Stimulated activated memory B cell treated with anti-CD40 and anti-IgM and Interleukin-4, amounts not matched to agents 10 μg/mL and 1 μg/mL and 100 μg/mL, for 72 hours (primary cell): Measurements from ENCODE around the gene VASP.

Experiments
- ATAC-seq: fragments of 150-1000 bp; cut with Tn5 transposase; 2 replicates; pipeline ENCODE4 v1.10.0; 2021
- H3K27ac Mint-ChIP-seq: one replicate; pipeline ENCODE4 v1.8.0; 2022; ENCODE audit warnings: mild to moderate bottlenecking, mixed read lengths
- H3K27me3 Mint-ChIP-seq: one replicate; pipeline ENCODE4 v1.8.0; 2022; ENCODE audit warnings: mixed read lengths
- H3K36me3 Mint-ChIP-seq: one replicate; pipeline ENCODE4 v1.8.0; 2022; ENCODE audit warnings: mixed read lengths
- H3K4me1 Mint-ChIP-seq: one replicate; pipeline ENCODE4 v1.8.0; 2022; ENCODE audit warnings: mixed read lengths
- H3K4me3 Mint-ChIP-seq: one replicate; pipeline ENCODE4 v1.8.0; 2022; ENCODE audit warnings: mild to moderate bottlenecking, moderate library complexity, mixed read lengths
- H3K9me3 Mint-ChIP-seq: one replicate; pipeline ENCODE4 v1.8.0; 2022; ENCODE audit warnings: mixed read lengths

The VASP gene

GRCh38 chr19:45528744-45529419, 21.6 kb downstream of the VASP start:
- Mint-ChIP-seq H3K4me3 (peak overlapping the region; percentile 46), H3K4me1 (peaks cover 35% of the 10 kb centered on the region), H3K27me3 (no peaks in the 10 kb centered on the region), H3K27ac (peak overlapping the region; percentile 30), H3K36me3 (peaks cover 35% of the 10 kb centered on the region), H3K9me3 (peaks cover 4% of the 10 kb centered on the region)
- ATAC-seq = peak; percentile 36

- Mint-ChIP-seq H3K4me1 (peaks cover 33% of the 10 kb centered on the region), H3K36me3 (peaks cover 29% of the 10 kb centered on the region), H3K4me3 (peak overlapping the region; percentile 46), H3K9me3 (peaks cover 4% of the 10 kb centered on the region), H3K27ac (peak overlapping the region; percentile 30), H3K27me3 (no peaks in the 10 kb centered on the region)
- peak; percentile 20 for ATAC-seq
These were observed 22.1 kb downstream of the VASP start for GRCh38 chr19:45529420-45529785.

- no peak overlapping the region for H3K4me3 Mint-ChIP-seq
These were observed 24.1 kb downstream of the VASP start for GRCh38 chr19:45531349-45531748.

GRCh38 chr19:45539459-45539858, 32.2 kb downstream of the VASP start:
- ATAC-seq = no peak
- H3K4me1 Mint-ChIP-seq = peaks cover 9% of the 10 kb centered on the region
- H3K9me3 Mint-ChIP-seq = no peaks in the 10 kb centered on the region
- H3K4me3 Mint-ChIP-seq = no peak overlapping the region
- no peak overlapping the region for H3K27ac Mint-ChIP-seq
- no peaks in the 10 kb centered on the region for H3K27me3 Mint-ChIP-seq
- no peaks in the 10 kb centered on the region for H3K36me3 Mint-ChIP-seq

More at GRCh38 chr19:45531349-45531748, 24.1 kb downstream of the VASP start:
- no peak for ATAC-seq
- Mint-ChIP-seq H3K4me1 (peaks cover 23% of the 10 kb centered on the region), H3K9me3 (peaks cover 4% of the 10 kb centered on the region), H3K36me3 (peaks cover 18% of the 10 kb centered on the region), H3K27ac (no peak overlapping the region), H3K27me3 (no peaks in the 10 kb centered on the region)

GRCh38 chr19:45542234-45542668, 35.0 kb downstream of the VASP start:
- Mint-ChIP-seq H3K9me3 (no peaks in the 10 kb centered on the region), H3K36me3 (no peaks in the 10 kb centered on the region), H3K4me1 (peaks cover 17% of the 10 kb centered on the region), H3K4me3 (no peak overlapping the region), H3K27me3 (no peaks in the 10 kb centered on the region), H3K27ac (no peak overlapping the region)
- no peak for ATAC-seq

- peak overlapping the region; percentile 61 for H3K27ac Mint-ChIP-seq
- no peaks in the 10 kb centered on the region for H3K9me3 Mint-ChIP-seq
- H3K27me3 Mint-ChIP-seq = no peaks in the 10 kb centered on the region
- ATAC-seq = peak; percentile 32
- no peak overlapping the region for H3K4me3 Mint-ChIP-seq
- H3K4me1 Mint-ChIP-seq = peaks cover 28% of the 10 kb centered on the region
- peaks cover 6% of the 10 kb centered on the region for H3K36me3 Mint-ChIP-seq
These were observed 40.0 kb downstream of the VASP start for GRCh38 chr19:45547211-45547770.

- H3K4me3 Mint-ChIP-seq = no peak overlapping the region
- peaks cover 28% of the 10 kb centered on the region for H3K4me1 Mint-ChIP-seq
- ATAC-seq = no peak
- peaks cover 6% of the 10 kb centered on the region for H3K36me3 Mint-ChIP-seq
- no peaks in the 10 kb centered on the region for H3K27me3 Mint-ChIP-seq
- H3K9me3 Mint-ChIP-seq = no peaks in the 10 kb centered on the region
- H3K27ac Mint-ChIP-seq = no peak overlapping the region
These were observed 40.8 kb downstream of the VASP start for GRCh38 chr19:45547965-45548609.

- no peaks in the 10 kb centered on the region for H3K27me3 Mint-ChIP-seq
These were observed 46.2 kb downstream of the VASP start for GRCh38 chr19:45553464-45553863.

GRCh38 chr19:45554481-45554880, 47.2 kb downstream of the VASP start:
- Mint-ChIP-seq H3K4me1 (peaks cover 17% of the 10 kb centered on the region), H3K9me3 (no peaks in the 10 kb centered on the region), H3K4me3 (no peak overlapping the region), H3K27ac (no peak overlapping the region), H3K27me3 (no peaks in the 10 kb centered on the region), H3K36me3 (peaks cover 6% of the 10 kb centered on the region)
- no peak for ATAC-seq

More at GRCh38 chr19:45553464-45553863, 46.2 kb downstream of the VASP start:
- Mint-ChIP-seq H3K36me3 (peaks cover 6% of the 10 kb centered on the region), H3K4me3 (no peak overlapping the region), H3K4me1 (peaks cover 10% of the 10 kb centered on the region), H3K27ac (no peak overlapping the region), H3K9me3 (no peaks in the 10 kb centered on the region)
- ATAC-seq = no peak

GRCh38 chr19:45556835-45557234, 49.6 kb downstream of the VASP start:
- Mint-ChIP-seq H3K27me3 (no peaks in the 10 kb centered on the region), H3K4me1 (peaks cover 39% of the 10 kb centered on the region), H3K27ac (no peak overlapping the region), H3K4me3 (no peak overlapping the region), H3K9me3 (no peaks in the 10 kb centered on the region), H3K36me3 (peaks cover 7% of the 10 kb centered on the region)
- ATAC-seq = no peak

- no peaks in the 10 kb centered on the region for H3K9me3 Mint-ChIP-seq
- no peaks in the 10 kb centered on the region for H3K27me3 Mint-ChIP-seq
- peak overlapping the region; percentile 53 for H3K27ac Mint-ChIP-seq
- peaks cover 47% of the 10 kb centered on the region for H3K4me1 Mint-ChIP-seq
- H3K4me3 Mint-ChIP-seq = no peak overlapping the region
- peak; percentile 89 for ATAC-seq
- H3K36me3 Mint-ChIP-seq = peaks cover 6% of the 10 kb centered on the region
These were observed 51.2 kb downstream of the VASP start for GRCh38 chr19:45558399-45558878.

- Mint-ChIP-seq H3K4me3 (no peak overlapping the region), H3K4me1 (peaks cover 61% of the 10 kb centered on the region), H3K9me3 (no peaks in the 10 kb centered on the region), H3K36me3 (peaks cover 6% of the 10 kb centered on the region), H3K27ac (peak overlapping the region; percentile 38), H3K27me3 (no peaks in the 10 kb centered on the region)
- ATAC-seq = no peak
These were observed 52.8 kb downstream of the VASP start for GRCh38 chr19:45560038-45560437.

- no peak for ATAC-seq
- Mint-ChIP-seq H3K27me3 (no peaks in the 10 kb centered on the region), H3K9me3 (no peaks in the 10 kb centered on the region), H3K27ac (peak overlapping the region; percentile 38), H3K4me3 (no peak overlapping the region), H3K4me1 (peaks cover 61% of the 10 kb centered on the region), H3K36me3 (peaks cover 6% of the 10 kb centered on the region)
These were observed 53.4 kb downstream of the VASP start for GRCh38 chr19:45560686-45561085.

- Mint-ChIP-seq H3K27me3 (no peaks in the 10 kb centered on the region), H3K4me1 (peaks cover 49% of the 10 kb centered on the region), H3K27ac (peak overlapping the region; percentile 73), H3K9me3 (no peaks in the 10 kb centered on the region), H3K4me3 (no peak overlapping the region), H3K36me3 (peaks cover 6% of the 10 kb centered on the region)
- no peak for ATAC-seq
These were observed 57.0 kb downstream of the VASP start for GRCh38 chr19:45564131-45564780.

- H3K27me3 Mint-ChIP-seq = no peaks in the 10 kb centered on the region
- no peak overlapping the region for H3K27ac Mint-ChIP-seq
- ATAC-seq = no peak
- no peaks in the 10 kb centered on the region for H3K9me3 Mint-ChIP-seq
- no peaks in the 10 kb centered on the region for H3K36me3 Mint-ChIP-seq
- H3K4me1 Mint-ChIP-seq = peaks cover 37% of the 10 kb centered on the region
- H3K4me3 Mint-ChIP-seq = no peak overlapping the region
These were observed 60.3 kb downstream of the VASP start for GRCh38 chr19:45567609-45568008.
